Liver (tissue), 3 donors: Measurements from ENCODE around the gene CHRNA9.

Experiments used
- EGR1 ChIP-seq, 2 donors: IDR thresholded peaks; 2 replicates each; pipeline ENCODE4 v1.6.1; 2016 to 2018; ENCODE audit warnings: antibody characterized with exemption in 2 of 2, low read depth in 2 of 2
- FOXA1 ChIP-seq: IDR thresholded peaks from 2 replicates; pipeline ENCODE4 v1.6.1; 2016; ENCODE audit warnings: antibody characterized with exemption
- SP1 ChIP-seq: IDR thresholded peaks from 2 replicates; pipeline ENCODE4 v1.6.1; 2018; ENCODE audit warnings: antibody characterized with exemption, mild to moderate bottlenecking
- TF ChIP-seq, protein P1 (sequence below): fragments of 150-350 bp; IDR thresholded peaks from 2 replicates; pipeline ENCODE4 v1.5.1; 2017; ENCODE audit warnings: improper control_type of control experiment, low read depth, low read length; ENCODE audit not compliant: missing input control
- TF ChIP-seq, protein P2 (sequence below): IDR thresholded peaks from 2 replicates; pipeline ENCODE4 v1.6.1; 2016; ENCODE audit warnings: antibody characterized with exemption
- donor health status: healthy.
- donor health status: healthy.

DNA sequence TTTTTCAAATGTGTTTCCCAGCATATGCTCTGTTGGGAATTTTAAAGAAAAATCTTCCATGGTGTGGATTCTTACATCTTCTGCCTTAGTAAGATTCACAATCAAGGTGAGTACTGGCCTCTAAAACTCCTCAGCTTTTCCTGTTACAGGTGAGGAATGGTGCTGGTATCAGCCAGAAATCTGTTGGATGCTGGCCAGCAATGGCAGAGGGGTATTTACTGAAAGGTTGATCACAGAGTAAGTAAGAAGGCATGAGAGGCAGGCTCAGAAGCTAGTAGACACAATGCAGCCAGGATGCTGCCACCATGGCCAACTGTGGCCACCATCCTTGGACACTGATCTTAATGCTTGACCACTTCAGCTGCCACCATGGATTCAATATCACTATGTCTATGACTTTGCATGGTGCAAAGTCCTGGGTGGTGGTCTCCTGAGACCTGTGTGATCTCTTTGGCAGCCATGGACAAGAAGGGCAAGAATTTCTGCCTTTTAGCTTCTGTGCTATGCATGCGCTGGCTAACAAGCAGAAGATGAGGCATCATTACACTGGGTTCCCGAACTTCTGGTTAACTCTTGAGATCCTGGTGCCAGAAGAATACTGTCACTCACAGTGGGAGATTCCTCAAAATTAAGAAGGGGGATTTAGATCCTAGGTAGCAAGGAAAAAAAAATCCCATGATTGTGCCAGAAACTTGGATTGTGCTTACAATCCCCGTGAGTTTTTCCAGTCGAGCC lies 60.2 kb downstream of the CHRNA9 start:
- no peak for TF ChIP-seq FOXA1
- TF ChIP-seq EGR1 (IDR thresholded peaks at IDR 0.05; ENCODE audit: low read depth in 2 of 2) = no peak
- TF ChIP-seq, protein P1, sequence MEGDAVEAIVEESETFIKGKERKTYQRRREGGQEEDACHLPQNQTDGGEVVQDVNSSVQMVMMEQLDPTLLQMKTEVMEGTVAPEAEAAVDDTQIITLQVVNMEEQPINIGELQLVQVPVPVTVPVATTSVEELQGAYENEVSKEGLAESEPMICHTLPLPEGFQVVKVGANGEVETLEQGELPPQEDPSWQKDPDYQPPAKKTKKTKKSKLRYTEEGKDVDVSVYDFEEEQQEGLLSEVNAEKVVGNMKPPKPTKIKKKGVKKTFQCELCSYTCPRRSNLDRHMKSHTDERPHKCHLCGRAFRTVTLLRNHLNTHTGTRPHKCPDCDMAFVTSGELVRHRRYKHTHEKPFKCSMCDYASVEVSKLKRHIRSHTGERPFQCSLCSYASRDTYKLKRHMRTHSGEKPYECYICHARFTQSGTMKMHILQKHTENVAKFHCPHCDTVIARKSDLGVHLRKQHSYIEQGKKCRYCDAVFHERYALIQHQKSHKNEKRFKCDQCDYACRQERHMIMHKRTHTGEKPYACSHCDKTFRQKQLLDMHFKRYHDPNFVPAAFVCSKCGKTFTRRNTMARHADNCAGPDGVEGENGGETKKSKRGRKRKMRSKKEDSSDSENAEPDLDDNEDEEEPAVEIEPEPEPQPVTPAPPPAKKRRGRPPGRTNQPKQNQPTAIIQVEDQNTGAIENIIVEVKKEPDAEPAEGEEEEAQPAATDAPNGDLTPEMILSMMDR = no peak
- TF ChIP-seq SP1 = no peak
- TF ChIP-seq, protein P2, sequence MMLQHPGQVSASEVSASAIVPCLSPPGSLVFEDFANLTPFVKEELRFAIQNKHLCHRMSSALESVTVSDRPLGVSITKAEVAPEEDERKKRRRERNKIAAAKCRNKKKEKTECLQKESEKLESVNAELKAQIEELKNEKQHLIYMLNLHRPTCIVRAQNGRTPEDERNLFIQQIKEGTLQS = no peak
